Activated CD4-positive, alpha-beta T cell treated with anti-CD3 and anti-CD28 coated beads for 36 hours (primary cell): ENCODE data around the gene RGS9BP. TPM values are rescaled to one million over a fixed set of nuclear protein-coding genes. Genes with fewer than 3 reads are reported as not detected.
A peak's percentile ranks its signal among the peaks of the same experiment; 100 is the strongest.
"Not testable (repeated sequence)": the region's sequence is repeated elsewhere in the genome, so short reads cannot be mapped to it uniquely, and the experiment has no call there.

Source experiments
- ATAC-seq: fragments of 200-7000 bp; cut with Tn5 transposase; one replicate; pipeline ENCODE4 v1.10.0; 2021; ENCODE audit warnings: mild to moderate bottlenecking, moderate library complexity
- CTCF ChIA-PET: fragments of 350-600 bp; sonication (Branson Sonifier 250); formaldehyde crosslinking; loops from one replicate; lab custom pipeline; 2021; ENCODE audit warnings: antibody characterized with exemption; lab: Charles Lee
- POLR2A ChIA-PET: fragments of 350-600 bp; sonication (Branson Sonifier 250); formaldehyde crosslinking; loops from one replicate; lab custom pipeline; 2021; ENCODE audit warnings: antibody characterized with exemption, inconsistent platforms; lab: Charles Lee
- DNase-seq: peaks from one replicate; pipeline ENCODE4 v3.0.0-alpha.2; 2020
- H3K27ac Mint-ChIP-seq: one replicate; pipeline ENCODE4 v1.8.0; 2021; ENCODE audit warnings: mixed read lengths
- H3K27me3 Mint-ChIP-seq: one replicate; pipeline ENCODE4 v1.8.0; 2021; ENCODE audit warnings: mixed read lengths
- H3K36me3 Mint-ChIP-seq: one replicate; pipeline ENCODE4 v1.8.0; 2021; ENCODE audit warnings: low read depth, mixed read lengths
- H3K4me1 Mint-ChIP-seq: one replicate; pipeline ENCODE4 v1.8.0; 2021; ENCODE audit warnings: mixed read lengths
- H3K4me3 Mint-ChIP-seq: one replicate; pipeline ENCODE4 v1.8.0; 2021; ENCODE audit warnings: mild to moderate bottlenecking, moderate library complexity, mixed read lengths
- H3K9me3 Mint-ChIP-seq: one replicate; pipeline ENCODE4 v1.8.0; 2021; ENCODE audit warnings: low read depth, mixed read lengths
- intact Hi-C, 2 experiments: fragments of 100-400 bp; cut with DNase I in 1 of 2; cut with micrococcal nuclease in 1 of 2; formaldehyde crosslinking; loops; one replicate each; pipeline versions ENCODE4 v1.14.2 to v1.15.1; 2022 to 2024; cut with DNase I, micrococcal nuclease
- total RNA-seq, 2 experiments: library from RNA; stranded (reverse); gene quantifications; one replicate each; pipeline ENCODE4 v1.2.3, GENCODE V29; 2021

RGS9BP gene
- total RNA-seq, 2 experiments from 2014 or later, result 0.05 to 0.07 TPM

DNA sequence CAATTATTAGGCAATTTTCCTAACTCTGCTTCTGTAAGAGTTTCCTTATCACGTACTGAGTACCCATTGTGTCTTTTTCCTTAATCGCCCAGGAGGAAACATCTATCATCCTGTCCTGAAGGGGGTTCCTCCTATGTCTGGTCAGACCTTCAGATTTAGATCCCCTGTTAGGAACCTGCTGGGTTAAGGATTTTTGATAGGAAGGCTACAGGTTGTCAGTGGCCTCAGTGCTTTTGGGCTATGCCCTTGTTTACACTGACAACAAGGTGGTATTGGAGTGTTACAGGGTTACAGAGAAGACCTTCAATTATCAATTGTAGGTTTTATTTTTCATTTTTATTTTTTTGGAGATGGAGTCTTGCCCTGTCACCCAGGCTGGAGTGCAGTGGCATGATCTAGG is 19.2 kb downstream of the RGS9BP start:
- Mint-ChIP-seq H3K4me1 (peaks cover 64% of the 10 kb centered on the region), H3K4me3 (peak overlapping the region; percentile 83)
- ATAC-seq, result not testable (repeated sequence)

DNA sequence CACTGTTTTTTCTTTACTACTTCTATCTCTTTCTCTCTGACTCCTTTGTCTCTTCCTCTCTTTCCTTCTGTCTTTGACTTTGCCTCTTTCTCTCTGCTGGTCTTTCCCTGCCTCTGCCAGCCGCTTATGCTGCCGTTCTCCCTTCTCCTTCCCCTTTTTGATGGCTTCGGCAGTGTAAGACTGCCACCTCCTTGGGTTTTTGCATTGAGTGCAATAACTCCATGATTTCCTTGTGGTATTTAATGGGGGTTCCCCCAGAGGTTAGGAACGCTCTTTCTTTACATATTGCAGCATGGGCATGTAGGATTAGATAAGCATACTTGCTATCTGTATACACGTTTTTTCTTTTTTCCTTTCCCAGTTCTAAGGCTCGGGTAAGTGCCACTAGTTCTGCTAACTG is 19.9 kb downstream of the RGS9BP start:
- intact Hi-C loops, ATAC-seq, H3K9me3 Mint-ChIP-seq, DNase-seq, H3K27me3 Mint-ChIP-seq, H3K4me3 Mint-ChIP-seq, POLR2A ChIA-PET, CTCF ChIA-PET: not testable (repeated sequence)
- H3K4me1 Mint-ChIP-seq, result peaks cover 58% of the 10 kb centered on the region
- peak overlapping the region; percentile 2 for H3K27ac Mint-ChIP-seq
- peaks cover 70% of the 10 kb centered on the region for H3K36me3 Mint-ChIP-seq

More for the DNA sequence above, 19.2 kb downstream of the RGS9BP start:
- DNase-seq, POLR2A ChIA-PET, H3K27ac Mint-ChIP-seq, H3K9me3 Mint-ChIP-seq, H3K27me3 Mint-ChIP-seq: not testable (repeated sequence)
- CTCF ChIA-PET, result interaction anchor here (0.6 kb wide), 1 partner anchor 311 kb away, joined by 3 read pairs; no protein-coding TSS in a partner anchor
- peaks cover 64% of the 10 kb centered on the region for H3K36me3 Mint-ChIP-seq
- intact Hi-C loops, result loop anchor here (5.0 kb wide), 7 partner anchors 98 to 1477 kb away; partner anchors contain the start of genes CEP89 (in 1 of the 2), FAAP24 (in 1 of the 2), LSM14A (in 1 of the 2) and PDCD5 (in 1 of the 2)

DNA sequence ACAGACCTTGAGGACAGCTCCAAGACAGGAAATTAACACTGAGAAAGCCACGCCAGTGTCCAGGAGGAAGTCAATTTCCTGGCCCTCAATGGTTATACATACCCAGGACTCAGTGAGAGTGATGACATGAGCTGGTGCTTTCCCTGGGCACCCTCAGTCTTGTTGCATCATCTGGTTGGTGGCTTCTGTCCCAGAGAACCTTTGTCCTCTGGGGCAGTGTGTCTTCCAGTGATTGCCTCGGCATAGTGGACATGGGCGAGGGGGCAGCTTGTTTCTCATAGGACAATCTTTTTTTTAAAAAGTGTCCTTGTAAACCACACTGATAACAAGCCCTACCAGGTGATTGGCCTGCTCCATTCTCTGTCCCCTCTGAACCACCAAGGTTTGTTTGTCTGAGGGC is 21.1 kb downstream of the RGS9BP start:
- ATAC-seq, H3K27ac Mint-ChIP-seq, H3K27me3 Mint-ChIP-seq: not testable (repeated sequence)

DNA sequence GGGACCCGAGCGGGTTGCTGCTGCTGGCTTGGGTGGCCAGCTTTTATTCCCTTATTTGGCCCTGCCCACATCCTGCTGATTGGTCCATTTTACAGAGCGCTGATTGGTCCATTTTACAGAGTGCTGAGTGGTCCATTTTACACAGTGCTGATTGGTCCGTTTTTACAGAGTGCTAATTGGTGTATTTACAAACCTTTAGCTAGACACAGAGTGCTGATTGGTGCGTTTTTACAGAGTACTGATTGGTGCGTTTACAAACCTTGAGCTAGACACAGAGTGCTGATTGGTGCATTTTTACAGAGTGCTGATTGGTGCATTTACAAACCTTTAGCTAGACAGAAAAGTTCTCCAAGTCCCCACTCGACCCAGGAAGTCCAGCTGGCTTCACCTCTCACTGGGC is 24.5 kb downstream of the RGS9BP start:
- H3K4me1 Mint-ChIP-seq, result peaks cover 28% of the 10 kb centered on the region
- H3K27me3 Mint-ChIP-seq, intact Hi-C loops, ATAC-seq, H3K27ac Mint-ChIP-seq, H3K4me3 Mint-ChIP-seq, DNase-seq: not testable (repeated sequence)
- H3K9me3 Mint-ChIP-seq, result peaks cover 13% of the 10 kb centered on the region
- H3K36me3 Mint-ChIP-seq, result peaks cover 86% of the 10 kb centered on the region
- POLR2A ChIA-PET, result interaction anchor here (0.7 kb wide), 1 partner anchor 341 kb away, joined by 4 read pairs; no protein-coding TSS in a partner anchor
- CTCF ChIA-PET, result interaction anchor here (0.8 to 1.2 kb wide), 2 partner anchors 10 to 12 kb away, joined by 3 read pairs; no protein-coding TSS in a partner anchor

More for the DNA sequence above, 21.1 kb downstream of the RGS9BP start:
- H3K9me3 Mint-ChIP-seq, H3K4me3 Mint-ChIP-seq, intact Hi-C loops, DNase-seq, POLR2A ChIA-PET: not testable (repeated sequence)
- CTCF ChIA-PET, result interaction anchor here (0.6 kb wide), 1 partner anchor 11 kb away, joined by 3 read pairs; no protein-coding TSS in a partner anchor
- Mint-ChIP-seq H3K4me1 (peaks cover 52% of the 10 kb centered on the region), H3K36me3 (peaks cover 76% of the 10 kb centered on the region)

DNA sequence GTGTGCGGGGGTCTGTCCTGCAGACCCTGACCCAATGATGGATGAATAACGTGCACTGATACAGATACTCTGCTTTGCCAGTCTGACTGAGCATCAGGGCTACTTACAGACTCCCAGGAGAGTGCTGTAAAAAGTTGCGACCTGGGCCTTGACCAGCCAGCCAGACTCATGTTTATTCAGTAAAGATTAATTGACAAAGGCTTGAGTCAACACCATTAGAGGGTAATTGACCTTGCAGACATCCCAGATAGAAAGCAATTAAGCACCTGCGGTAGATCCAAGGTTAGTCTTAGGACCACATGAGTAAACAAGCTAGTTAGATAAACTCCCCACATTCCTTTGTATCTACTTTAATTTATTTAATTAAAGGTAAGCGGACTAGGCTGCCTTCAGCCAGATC is 26.4 kb downstream of the RGS9BP start:
- peaks cover 15% of the 10 kb centered on the region for H3K9me3 Mint-ChIP-seq
- ATAC-seq (no peak), DNase-seq (no peak)
- H3K27ac Mint-ChIP-seq, result no peak overlapping the region
- no peaks in the 10 kb centered on the region for H3K27me3 Mint-ChIP-seq
- no peak overlapping the region for H3K4me3 Mint-ChIP-seq
- POLR2A ChIA-PET, result no interaction called here
- H3K4me1 Mint-ChIP-seq, result peaks cover 15% of the 10 kb centered on the region
- intact Hi-C loops, result no loop called here
- peaks cover 86% of the 10 kb centered on the region for H3K36me3 Mint-ChIP-seq
- CTCF ChIA-PET, result no interaction called here

DNA sequence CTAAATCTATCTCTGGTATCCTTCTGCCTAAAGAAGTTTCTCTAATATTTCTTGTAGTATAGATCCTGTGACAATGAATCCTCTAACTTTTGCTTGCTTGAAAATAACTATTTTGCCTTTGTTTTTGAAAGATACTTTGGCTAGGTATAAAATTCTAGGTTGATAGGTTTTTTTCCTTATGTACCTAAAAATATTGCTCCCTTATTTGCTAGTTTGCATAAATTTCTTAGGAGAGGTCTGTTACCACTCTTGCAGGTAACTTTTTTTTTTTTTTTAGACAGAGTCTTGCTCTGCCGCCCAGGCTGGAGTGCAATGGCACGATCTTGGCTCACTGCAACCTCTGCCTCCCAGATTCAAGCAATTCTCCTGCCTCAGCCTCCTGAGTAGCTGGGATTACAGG is 28.4 kb downstream of the RGS9BP start:
- ATAC-seq, POLR2A ChIA-PET, H3K4me3 Mint-ChIP-seq, H3K27me3 Mint-ChIP-seq, H3K27ac Mint-ChIP-seq, intact Hi-C loops, DNase-seq: not testable (repeated sequence)
- CTCF ChIA-PET, result interaction anchor here (0.9 kb wide), 1 partner anchor 11 kb away, joined by 3 read pairs; no protein-coding TSS in a partner anchor
- H3K4me1 Mint-ChIP-seq, result peaks cover 21% of the 10 kb centered on the region
- peaks cover 74% of the 10 kb centered on the region for H3K36me3 Mint-ChIP-seq
- peaks cover 13% of the 10 kb centered on the region for H3K9me3 Mint-ChIP-seq

DNA sequence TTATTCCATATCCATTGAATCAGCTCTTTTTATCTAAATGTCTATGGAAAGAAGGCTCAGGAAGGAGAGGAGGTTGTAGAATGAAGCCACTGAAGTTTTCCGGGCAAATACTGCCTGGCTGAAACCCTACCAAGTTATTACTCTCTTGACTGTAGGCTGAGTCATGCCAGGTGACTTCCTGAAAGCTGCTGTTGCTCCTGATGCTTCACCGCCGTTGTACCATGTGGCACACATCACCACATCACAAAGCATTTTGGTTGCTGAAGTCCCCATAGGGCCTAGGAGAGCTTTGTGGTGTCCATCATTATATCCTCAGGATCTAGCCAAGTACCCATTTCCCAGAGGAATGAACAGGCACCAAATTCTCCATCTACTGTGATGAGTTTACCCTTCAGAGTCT is 32.8 kb downstream of the RGS9BP start:
- ATAC-seq, result peak; percentile 97
- Mint-ChIP-seq H3K27ac (peak overlapping the region; percentile 74), H3K4me1 (peaks cover 19% of the 10 kb centered on the region), H3K4me3 (no peak overlapping the region), H3K27me3 (no peaks in the 10 kb centered on the region), H3K36me3 (peaks cover 50% of the 10 kb centered on the region), H3K9me3 (peaks cover 7% of the 10 kb centered on the region)
- peak; percentile 73 for DNase-seq
- ChIA-PET POLR2A (interaction anchor here (0.6 kb wide), 1 partner anchor 38 kb away, joined by 5 read pairs; no protein-coding TSS in a partner anchor), CTCF (no interaction called here)
- intact Hi-C loops, result no loop called here

DNA sequence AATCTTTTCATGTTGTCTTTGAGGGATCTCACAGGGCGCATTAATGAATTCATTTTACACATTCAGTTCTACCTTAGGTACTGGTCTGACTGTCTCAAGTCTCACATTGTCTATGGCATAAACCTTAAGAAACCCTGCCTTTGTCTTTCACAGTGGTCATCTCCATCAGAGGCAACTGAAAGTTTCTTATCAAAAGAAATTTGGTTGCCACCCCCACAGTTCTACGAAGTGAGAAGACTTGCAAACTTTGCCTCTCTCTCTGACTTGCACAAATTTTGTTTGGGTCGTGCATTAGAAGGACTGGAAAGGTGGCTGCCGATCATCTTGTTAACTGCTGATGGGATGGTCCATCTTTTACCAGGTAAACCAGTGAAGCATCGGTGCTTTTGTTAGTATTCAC is 33.4 kb downstream of the RGS9BP start:
- H3K4me3 Mint-ChIP-seq, result no peak overlapping the region
- CTCF ChIA-PET, result no interaction called here
- peaks cover 5% of the 10 kb centered on the region for H3K9me3 Mint-ChIP-seq

DNA sequence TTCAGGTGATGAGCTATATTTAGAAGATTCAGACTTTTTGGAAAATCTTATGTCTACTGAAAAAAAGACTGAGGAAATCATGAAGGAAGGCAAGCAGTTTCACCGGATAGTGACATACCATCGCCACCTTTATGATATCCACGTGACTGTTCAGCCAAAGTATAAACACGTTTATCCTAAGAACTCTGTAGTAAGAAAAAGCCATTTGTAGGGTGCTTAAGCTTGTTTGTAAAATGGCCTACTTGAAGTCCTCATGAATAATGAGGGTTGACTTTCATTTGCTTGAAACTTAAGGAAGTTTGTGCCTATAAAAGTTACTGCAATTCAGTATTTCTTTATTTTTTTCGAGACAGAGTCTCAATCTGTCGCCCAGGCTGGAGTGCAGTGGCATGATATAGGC is 36.1 kb downstream of the RGS9BP start:
- Mint-ChIP-seq H3K36me3 (peaks cover 36% of the 10 kb centered on the region), H3K9me3 (no peaks in the 10 kb centered on the region), H3K4me1 (peaks cover 19% of the 10 kb centered on the region), H3K27ac (no peak overlapping the region), H3K27me3 (no peaks in the 10 kb centered on the region), H3K4me3 (no peak overlapping the region)
- ATAC-seq (no peak), DNase-seq (no peak)
- intact Hi-C loops, result no loop called here
- ChIA-PET CTCF (interaction anchor here (0.5 to 1.2 kb wide), 2 partner anchors 11 to 104 kb away, joined by 3 read pairs; no protein-coding TSS in a partner anchor), POLR2A (no interaction called here)

More for the DNA sequence above, 33.4 kb downstream of the RGS9BP start:
- intact Hi-C loops, result no loop called here
- Mint-ChIP-seq H3K27me3 (no peaks in the 10 kb centered on the region), H3K27ac (peak overlapping the region; percentile 74), H3K36me3 (peaks cover 49% of the 10 kb centered on the region), H3K4me1 (peaks cover 19% of the 10 kb centered on the region)
- DNase-seq, result no peak
- peak; percentile 21 for ATAC-seq
- POLR2A ChIA-PET, result interaction anchor here (0.6 kb wide), 1 partner anchor 39 kb away, joined by 5 read pairs; no protein-coding TSS in a partner anchor

DNA sequence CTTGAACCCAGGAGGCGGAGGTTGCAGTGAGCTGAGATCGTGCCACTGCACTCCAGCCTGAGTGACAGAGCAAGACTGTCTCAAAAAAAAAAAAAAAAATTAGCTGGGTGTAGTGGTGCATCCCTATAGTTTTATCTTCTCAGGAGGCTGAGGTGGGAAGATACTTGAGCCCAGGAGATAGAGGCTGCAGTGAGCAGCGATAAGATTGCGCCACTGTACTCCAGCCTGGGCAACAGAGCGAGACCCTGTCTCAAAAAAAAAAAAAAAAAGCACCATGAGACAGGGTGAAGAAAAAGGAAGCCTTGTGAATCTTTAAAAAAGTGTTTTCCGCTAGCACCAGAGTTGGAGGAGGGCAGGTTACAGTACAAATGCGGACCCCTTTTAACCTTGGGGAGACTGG is 40.6 kb downstream of the RGS9BP start:
- intact Hi-C loops, H3K4me1 Mint-ChIP-seq, POLR2A ChIA-PET, H3K4me3 Mint-ChIP-seq, DNase-seq, CTCF ChIA-PET, H3K9me3 Mint-ChIP-seq, ATAC-seq, H3K27ac Mint-ChIP-seq, H3K27me3 Mint-ChIP-seq: not testable (repeated sequence)
- peaks cover 22% of the 10 kb centered on the region for H3K36me3 Mint-ChIP-seq

DNA sequence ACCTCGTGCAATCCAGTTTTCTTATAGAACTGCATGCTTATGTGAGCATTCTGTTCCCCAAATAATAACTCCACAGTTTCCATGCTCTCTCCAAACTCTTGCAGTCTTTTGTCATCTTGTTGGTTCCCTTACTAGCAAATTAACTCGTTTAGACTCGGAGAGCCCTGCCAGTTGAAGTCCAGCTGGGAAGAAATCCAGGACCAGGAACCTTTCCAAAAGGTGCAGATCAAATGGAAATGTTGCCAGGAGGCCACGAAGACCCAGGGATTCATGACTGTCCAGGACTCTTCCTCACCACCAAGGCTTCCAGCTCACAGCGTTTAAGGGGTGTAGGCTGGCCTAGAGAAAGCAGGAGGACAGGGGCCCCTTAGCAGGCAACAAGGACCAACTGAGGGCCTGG is 41.8 kb downstream of the RGS9BP start:
- DNase-seq, result no peak
- H3K9me3 Mint-ChIP-seq, result no peaks in the 10 kb centered on the region
- no peak overlapping the region for H3K27ac Mint-ChIP-seq
- ChIA-PET POLR2A (no interaction called here), CTCF (no interaction called here)
- no peak for ATAC-seq
- intact Hi-C loops, result no loop called here
- no peaks in the 10 kb centered on the region for H3K4me1 Mint-ChIP-seq
- peaks cover 20% of the 10 kb centered on the region for H3K36me3 Mint-ChIP-seq
- no peaks in the 10 kb centered on the region for H3K27me3 Mint-ChIP-seq
- no peak overlapping the region for H3K4me3 Mint-ChIP-seq

DNA sequence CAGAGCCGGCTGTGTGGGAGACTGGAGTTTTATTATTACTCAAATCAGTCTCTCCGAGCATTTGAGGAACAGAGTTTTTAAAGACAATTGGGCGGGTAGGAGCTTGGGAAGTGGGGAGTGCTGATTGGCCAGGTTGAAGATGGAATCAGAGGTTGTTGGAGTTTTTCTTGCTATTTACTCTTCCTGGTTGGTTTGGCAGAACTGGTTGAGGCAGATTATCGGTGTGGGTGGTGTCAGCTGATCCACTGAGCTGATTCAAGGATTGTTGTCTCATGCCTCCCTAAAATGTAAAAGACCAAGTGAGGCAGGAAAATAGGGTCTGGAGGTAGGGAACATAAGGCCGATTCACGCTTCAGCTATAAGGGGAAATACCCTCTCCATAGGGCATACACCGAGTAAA is 42.6 kb downstream of the RGS9BP start:
- H3K4me3 Mint-ChIP-seq, result no peak overlapping the region
- H3K36me3 Mint-ChIP-seq, result peaks cover 15% of the 10 kb centered on the region
- H3K27me3 Mint-ChIP-seq, result no peaks in the 10 kb centered on the region
- CTCF ChIA-PET, result no interaction called here
- no peak overlapping the region for H3K27ac Mint-ChIP-seq
- POLR2A ChIA-PET, result no interaction called here
- no peaks in the 10 kb centered on the region for H3K4me1 Mint-ChIP-seq
- intact Hi-C loops, result no loop called here
- no peak for DNase-seq
- no peak for ATAC-seq
- H3K9me3 Mint-ChIP-seq, result no peaks in the 10 kb centered on the region
